ENCODE results near the gene AADACL4.
"Not testable (repeated sequence)": the region's sequence is repeated elsewhere in the genome, so short reads cannot be mapped to it uniquely, and the experiment has no call there.

The AADACL4 gene

DNA sequence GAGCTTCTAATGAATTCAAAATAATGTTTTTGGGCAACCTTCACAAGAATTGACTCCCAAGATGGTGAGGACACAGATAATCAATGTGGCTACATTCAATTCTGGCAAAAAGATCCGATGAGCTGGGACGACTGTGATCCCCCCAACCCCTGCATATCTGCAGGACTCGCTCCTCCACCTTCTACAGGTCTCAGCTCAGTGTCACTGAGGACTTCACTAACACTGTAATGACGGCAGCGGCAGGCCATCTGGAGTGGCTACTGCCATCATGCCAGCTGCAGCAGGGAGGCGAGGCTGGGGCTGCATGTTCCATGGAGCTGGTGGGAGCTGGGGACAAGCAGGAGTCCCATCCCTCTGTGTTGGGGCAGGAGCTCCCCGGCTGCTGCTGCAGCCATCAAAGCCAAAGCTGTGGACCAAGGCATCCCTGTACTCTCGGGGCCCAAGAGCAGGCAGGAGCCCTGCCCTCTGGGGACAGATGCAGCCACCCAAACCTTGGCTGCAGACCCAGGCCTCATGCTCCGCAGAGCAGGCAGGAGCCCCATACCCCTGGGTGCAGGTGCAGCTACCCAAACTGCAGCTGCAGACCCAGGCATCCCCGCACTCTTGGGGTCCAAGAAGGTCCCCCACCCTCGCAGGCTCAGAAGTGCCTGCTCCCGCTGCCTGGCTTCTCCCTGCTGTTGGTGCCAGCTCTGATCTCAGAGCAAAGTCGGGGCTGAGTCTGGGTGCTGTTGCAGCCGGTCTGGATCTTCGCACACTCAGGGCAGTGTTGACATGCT, 13.7 kb upstream of the AADACL4 start:
- no peak for DNase-seq (ENCODE audit: low read depth in 2 of 2)

DNA sequence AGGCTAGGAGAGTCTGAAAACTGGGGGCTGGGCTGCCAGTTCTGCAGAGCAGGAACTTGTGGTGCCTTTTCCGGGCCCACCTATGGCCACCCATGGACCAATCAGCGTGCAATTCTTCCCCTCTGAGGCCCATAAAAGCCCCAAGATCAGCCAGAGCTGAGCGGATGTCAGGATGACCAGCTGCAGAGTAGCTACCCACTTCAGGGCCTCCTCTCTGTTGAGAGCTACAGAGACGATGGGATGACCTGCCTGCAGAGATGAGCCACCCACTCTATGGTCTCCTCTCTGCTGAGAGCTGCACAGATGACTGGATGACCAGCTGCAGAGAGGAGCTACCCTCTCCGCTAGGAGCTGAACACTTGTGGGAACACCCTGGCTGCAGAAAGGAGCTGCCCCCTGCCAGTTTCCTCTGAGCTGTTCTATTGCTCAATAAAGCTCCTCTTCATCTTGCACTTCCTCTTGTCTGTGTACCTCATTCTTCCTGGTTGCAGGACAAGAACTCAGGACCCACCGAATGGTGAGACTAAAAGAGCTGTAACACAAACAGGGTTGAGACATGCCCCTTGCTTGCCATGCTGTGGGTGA, 12.8 kb upstream of the AADACL4 start:
- DNase-seq (ENCODE audit: low read depth in 2 of 2), result no peak

DNA sequence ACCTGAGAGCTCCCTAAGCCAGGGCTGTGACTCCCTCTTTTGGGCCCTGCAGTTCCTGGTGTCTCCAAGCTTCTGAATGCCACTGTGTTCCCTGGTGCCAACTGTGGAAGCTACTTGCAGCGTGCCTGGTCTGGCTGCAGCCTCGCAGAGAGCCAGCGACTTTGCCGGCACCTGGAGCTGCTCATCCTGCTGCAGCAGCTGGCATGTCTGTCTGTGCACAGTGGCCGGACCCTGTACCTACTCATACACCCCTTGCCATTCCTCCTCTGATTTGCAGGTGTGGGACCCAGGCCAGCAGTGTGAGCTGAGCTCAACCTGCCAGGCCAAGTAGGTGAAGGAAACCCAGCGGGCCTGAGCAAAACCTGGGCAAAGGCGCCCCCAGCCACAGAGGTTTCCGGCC, 12.3 kb upstream of the AADACL4 start:
- no peak for DNase-seq (ENCODE audit: low read depth in 2 of 2)

DNA sequence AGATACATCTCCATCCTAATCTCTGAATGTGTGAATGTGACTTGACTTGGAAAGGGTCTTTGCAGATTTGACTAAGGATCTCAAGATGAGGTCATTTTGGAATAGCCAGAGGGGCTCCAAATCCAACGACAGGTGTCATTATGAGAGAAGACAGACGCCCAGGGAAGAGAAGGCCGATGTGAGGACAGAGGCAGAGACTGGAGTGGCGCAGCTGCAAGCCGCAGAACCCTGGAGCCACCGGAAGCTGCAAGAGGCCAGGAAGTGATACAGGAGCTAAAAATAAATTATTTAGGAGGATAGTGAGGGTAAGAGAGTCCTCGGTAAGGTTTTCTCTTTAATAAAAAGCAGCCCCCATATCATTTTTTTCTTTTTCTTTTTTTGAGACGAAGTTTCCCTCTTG, 9.7 kb upstream of the AADACL4 start:
- DNase-seq (ENCODE audit: low read depth in 2 of 2), result no peak

DNA sequence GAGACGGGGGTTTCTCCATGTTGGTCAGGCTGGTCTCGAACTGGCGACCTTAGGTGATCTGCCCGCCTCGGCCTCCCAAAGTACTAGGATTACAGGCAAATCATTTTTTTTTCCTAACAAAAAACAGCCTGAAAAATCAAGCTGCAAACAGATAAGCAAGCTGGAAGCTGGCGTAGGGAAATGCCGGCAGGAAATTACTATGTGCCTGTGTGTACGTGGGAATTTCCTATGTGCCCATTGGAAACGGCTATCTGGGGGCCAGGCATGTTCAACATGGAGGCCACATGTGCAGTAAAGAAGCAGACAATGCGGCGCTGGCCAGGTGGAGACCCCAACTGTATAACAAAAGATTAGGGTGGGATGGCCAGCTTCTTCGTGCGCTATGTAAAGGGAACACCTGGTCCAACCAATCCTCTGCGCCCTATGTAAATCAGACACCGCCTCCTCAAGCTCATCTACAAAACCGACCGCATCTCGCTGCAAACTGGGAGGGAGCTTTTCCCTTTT, 9.1 kb upstream of the AADACL4 start:
- DNase-seq (ENCODE audit: low read depth in 2 of 2), result no peak

DNA sequence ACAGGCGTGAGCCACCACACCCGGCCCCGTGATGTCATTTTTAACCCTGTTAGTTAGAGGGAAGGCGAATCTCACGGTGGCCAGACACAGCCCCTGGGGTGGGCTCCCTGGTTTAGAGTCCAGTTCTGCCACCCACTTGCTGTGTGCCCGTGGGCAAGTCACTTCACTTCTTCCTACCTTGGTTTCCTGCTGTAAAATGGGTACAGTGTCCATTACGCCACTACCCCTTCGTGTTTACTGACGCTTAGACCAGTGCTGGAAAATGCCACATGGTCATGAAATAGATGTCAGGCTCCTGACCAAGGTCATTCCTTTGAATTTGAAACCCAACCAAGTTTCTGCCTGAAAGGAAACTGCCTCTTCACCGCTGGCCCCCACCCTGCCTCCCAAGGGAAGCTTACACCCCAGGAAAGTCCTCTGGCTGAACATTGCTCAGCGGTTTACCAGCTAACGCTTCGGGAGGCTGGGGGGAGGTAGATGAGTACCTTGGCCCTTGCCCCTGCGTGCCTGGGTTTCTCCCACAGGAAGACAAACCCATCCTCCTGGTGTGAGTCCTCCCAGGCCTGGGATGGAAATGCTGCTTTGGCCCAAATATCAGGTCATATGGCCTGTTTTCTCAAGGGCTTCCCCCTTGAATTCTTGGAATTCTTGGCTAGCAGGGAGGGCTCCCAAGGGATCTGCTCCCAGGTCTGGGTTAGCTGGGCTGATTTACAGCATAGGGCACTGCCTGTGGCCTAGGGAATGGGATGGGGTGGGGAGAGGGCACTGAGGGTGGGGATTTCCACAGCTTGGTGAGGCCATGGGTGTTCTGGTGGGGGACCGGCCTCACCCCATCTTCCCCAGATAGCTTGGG, 7.6 kb upstream of the AADACL4 start:
- no peak for DNase-seq (ENCODE audit: low read depth in 2 of 2)

DNA sequence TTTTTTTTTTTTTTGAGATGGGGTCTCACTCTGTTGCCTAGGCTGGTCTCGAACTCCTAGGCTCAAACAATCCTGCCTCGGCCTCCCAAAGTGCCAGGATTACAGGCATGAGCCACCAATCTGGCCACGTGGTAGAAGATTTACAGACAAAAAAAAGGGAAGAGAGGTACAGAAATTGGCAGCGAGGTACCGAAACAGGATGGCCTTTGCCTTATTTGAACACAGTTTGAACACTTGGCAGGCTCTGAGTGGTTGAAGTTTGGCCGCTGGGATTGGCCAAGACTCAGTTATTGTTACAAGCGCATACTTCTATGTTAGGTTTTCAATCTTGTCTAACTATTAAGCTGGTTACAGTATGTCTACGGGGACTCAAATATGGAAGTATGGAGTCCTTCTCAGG, 6.2 kb upstream of the AADACL4 start:
- DNase-seq (ENCODE audit: low read depth in 2 of 2), result no peak

DNA sequence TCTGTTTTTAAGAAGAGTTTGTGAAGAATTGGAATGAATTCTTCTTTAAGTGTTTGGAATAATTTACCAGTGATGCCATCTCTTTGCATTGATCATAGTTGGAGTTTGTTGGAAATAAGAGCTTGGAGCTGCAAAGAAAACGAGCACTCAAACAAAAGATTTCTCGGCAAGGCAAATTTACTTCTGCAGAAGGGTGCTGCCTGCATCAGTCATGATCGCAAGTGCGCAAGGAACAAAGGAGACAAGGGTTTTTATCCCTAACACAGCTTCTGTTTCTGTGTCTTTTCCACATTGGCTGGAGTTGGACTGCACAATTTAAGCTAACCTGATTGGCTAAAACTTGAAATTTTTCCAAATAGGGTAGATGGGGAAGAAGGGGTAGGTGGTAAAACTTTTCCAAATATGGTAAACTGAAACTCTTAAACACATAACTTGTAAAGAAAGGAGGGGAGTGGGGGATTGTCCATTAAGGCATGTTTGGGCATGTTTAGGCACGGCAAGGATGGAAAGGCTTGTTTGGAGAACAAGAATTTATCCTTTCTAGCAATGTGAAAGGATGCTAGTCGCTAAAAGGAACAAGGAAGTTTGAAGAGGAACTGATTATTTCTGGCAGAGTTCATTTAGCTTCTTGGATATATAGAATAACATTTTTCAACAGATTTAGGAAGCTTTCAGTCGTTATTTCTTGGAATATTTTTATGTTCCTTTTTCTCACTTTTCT, 3.5 kb upstream of the AADACL4 start:
- DNase-seq (ENCODE audit: low read depth in 2 of 2), result no peak

DNA sequence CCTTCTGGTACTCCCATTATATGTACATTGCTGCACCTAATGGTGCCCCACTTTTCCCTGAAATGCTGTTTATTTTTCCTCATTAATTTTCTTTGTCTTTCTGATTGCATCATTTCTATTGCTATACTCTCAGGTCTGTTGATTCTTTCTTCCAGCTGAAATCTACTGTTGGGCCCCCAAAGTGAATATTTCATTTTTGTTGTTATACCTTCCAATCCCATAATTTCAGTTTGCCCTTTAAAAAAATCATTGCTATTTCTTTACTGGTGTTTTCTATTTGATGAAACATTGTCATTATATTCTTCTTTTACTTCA, 3.0 kb upstream of the AADACL4 start:
- no peak for DNase-seq (ENCODE audit: low read depth in 2 of 2)

DNA sequence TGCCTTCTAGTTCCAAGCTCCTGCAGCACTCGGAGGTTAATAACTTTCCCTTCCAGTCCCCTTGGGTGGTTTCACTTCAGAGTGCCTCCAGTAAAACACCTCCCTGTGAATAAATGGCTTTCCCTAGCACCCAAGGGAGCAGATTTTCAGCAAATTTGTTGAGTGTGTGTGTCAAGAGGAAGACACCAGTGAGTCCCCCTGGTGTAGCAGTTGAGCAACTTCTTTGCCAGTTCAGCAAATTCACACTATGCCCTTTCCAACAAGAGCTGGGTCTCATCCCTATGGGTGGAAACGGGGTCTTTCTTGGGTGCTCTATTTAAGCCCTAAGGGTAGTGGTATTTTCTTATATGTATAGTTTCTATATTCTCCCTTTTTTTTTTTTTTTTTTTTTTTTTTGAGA, 806 bp upstream of the AADACL4 start:
- DNase-seq (ENCODE audit: low read depth in 2 of 2), result no peak

DNA sequence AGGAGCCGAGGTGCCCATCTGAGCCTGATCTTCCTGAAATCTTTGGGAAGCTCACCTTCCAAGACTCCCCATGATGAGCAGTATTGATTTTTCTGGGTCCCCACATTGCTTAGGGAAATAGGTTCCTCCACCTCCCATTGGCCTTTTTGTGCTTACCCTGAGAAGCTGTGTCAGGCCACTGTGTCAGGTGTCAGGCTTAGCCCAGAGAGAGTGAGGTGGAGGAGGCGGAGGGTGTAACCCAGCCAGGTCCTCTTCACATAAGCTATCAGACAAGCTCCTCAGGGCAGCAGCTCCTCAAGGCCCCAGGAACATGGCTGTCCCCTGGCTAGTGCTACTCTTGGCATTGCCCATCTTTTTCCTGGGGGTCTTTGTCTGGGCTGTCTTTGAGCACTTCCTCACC, 352 bp downstream of the AADACL4 start:
- DNase-seq (ENCODE audit: low read depth in 2 of 2), result no peak

DNA sequence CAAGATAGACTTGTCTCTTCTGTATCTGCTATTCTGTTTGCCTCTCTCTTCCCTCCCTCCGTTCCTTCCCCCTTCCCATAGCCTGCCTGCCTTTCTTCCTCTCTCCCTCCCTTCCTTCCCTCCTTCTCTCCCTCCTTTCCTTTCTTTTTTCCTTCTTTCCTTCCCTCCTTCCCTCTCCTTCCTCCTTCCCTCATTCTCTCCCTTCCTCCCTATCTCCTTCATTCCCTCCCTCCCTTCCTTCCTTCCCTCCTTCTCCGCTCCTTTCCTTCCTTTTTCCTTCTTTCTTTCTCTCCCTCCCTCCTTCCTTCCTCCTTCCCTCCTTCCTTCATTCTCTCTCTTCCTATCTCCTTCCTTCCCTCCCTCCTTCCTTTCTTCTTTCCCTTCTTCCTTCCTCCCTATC, 944 bp downstream of the AADACL4 start:
- DNase-seq (ENCODE audit: low read depth in 2 of 2), result no peak

DNA sequence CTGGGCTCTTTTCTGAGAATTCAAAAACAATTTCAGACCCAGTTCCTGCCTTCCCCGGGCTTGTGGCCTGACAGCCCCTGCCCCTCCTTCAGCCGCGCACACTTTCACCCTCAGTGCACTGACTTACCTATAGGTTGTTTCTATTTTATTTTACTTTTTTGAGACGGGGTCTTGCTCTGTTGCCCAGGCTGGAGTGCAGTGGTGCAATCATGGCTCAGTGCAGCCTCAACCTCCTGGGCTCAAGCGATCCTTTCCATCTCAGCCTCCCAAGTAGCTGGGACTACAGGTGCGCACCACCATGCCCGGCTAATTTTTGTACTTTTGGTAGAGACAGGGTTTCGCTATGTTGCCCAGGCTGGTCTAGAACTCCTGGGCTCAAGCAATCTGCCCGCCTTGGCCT, 1.5 kb downstream of the AADACL4 start:
- not testable (repeated sequence) for DNase-seq (ENCODE audit: low read depth in 2 of 2)

DNA sequence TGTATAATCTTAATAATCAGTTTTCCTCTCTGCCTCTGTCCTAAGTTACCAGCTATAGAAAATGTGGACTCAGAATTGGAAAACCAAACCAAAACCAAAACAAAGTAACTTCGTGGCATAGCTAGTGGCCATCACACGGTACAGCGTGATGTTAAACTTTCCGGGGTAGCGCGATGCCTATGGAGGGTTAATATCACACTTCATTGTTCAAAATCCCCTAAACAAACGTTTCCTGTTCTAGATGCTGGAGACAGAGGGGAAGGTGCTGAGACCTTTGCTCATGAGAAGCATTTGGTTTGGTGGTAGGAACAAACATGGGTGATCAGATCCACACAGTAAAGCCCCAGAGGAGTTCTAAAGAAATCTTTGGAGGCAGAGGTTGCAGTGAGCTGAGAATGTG, 4.9 kb downstream of the AADACL4 start:
- no peak for DNase-seq (ENCODE audit: low read depth in 2 of 2)

DNA sequence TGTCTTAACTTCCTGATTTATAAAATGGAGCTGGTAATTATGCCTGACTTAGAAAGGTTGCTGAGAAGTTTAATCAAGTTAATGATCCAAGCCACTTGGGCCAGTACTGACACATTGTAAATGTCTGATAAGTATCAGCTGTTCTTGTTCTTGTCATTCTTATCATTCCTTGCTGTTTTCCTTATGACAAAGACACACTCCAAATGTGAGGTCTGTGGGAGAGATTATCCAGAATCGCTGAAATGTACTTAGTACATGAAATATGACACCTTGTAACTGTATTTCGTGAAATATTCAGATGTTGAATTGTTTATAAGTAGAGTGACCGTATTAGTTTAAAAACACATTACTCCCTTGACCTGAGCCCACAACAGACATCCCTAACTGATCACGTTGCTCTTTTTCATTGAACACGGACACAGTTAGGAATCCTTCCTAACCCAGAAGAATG, 6.1 kb downstream of the AADACL4 start:
- no peak for DNase-seq (ENCODE audit: low read depth in 2 of 2)

DNA sequence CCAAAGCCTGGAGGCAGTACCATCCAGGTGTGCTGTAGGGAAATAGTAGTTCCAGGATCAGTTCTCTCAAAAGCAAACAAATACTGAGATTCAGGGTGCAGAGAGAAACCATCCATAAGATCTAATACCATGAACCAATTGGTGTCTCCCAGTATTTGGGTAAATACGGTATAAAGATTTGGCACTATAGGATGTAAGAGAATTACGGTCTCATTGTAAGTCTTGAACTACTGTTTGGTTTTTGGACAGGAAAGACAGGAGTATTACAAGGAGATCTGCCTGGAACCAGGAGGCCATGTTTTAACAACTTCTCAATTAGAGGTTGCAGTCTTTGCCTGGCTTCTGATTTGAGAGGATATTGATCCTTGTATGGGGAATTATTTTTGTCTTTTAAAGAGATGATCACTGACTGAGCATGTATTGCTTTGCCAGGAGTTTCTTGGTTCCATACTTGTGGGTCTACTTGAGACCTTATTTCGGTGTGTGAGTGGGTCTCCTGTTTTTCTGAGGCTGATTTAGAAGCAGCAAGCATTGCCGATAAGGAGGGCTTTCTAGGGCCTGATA, 10.2 kb downstream of the AADACL4 start:
- DNase-seq (ENCODE audit: low read depth in 2 of 2), result no peak

DNA sequence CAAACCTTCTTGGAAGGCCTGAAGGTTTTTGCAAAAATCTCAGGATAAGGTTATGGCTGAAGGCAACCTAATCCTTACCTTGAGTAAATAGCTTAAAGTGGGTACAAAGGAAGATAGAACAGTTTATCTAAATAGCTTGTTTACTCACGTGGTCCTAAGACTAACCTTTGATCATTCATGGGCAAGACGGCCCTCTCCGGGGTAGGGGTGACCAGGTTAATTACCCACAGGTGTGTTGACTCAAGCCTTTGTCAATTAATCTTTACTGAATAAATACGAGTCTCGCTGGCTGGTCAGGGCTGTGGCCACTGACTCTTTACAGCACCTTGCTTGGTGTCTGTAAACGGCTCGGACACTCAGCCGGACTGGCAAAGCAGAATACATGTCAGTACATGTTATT, 10.8 kb downstream of the AADACL4 start:
- no peak for DNase-seq (ENCODE audit: low read depth in 2 of 2)

DNA sequence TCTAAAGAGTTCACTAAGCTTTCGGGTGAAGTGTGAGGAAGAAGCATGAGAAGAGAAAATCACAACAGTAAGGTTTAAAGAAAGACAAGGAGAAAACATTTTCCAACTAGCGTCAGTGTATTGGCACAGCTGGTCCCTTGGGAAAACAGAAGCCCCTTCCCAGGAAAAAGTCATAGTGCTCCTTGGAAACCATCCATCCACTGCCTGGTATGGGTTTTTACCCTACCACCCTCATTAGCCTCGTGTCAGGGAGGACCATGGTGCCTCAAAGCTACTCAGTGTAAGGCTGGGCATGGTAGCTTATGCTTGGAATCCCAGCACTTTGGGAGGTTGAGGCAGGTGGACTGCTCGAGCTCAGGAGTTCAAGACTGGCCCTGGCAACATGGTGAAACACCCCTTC, 12.7 kb downstream of the AADACL4 start:
- no peak for DNase-seq (ENCODE audit: low read depth in 2 of 2)

DNA sequence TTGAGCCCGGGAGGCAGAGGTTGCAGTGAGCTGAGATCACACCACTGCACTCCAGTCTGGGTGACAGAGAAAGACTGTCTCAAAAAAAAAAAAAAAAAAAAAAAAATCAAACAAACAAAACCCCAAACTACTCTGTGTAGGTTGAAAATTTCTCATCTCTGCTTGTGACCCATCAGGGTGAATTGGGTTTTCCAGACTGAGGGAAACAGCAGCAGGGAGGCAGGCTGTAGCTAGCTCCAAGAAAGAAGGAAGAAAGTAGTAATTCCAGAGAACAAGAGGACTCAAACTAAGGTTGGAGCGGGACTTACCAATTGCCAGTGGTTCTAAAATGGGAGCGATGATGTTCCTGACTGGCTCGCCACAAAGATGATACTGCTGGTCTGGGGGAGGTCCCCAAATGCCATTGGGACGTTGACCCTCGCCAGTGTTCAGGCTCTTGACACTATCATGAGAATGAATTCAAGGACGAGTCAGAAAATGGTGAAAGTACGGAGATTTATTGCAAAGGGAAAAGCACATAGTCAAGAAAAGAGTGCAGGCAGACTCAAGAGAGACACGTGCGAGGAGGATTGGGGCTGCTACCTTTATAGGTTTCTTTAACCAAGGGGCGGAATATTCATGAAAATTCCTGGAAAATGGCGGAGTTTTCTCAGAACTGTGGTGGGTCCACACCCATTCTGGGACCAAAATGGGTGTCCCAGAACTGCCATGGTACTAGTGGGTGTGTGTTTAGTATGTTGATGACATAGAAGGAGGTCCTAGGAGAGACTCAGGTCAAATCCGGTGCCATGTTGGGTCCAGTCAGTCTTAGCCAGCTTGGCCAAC, 13.4 kb downstream of the AADACL4 start:
- DNase-seq (ENCODE audit: low read depth in 2 of 2), result no peak

DNA sequence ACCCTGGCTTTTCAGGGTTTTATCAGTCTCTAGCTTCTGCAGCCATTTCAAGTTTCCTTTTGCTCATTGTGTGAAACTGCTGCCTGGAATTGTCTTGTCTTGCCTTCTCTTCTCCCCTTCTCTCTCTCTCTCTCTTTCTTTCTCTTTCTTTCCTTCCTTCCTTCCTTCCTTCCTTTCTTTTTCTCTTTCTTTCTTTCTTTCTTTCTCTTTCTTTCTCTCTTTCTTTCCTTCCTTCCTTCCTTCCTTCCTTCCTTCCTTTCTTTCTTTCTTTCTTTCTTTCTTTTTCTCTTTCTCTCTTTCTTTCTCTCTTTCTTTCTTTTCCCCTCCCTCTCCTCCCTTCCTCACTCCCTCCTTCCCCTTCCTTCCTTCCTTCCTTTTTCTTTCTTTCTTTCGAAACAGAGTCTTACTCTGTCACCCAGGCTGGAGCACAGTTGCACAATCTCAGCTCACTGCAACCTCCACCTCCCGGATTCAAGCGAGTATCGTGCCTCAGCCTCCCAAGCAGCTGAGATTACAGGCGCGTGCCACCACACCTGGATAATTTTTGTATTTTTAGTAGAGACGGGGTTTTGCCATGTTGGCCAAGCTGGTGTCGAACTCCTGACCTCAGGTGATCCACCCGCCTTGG, 14.1 kb downstream of the AADACL4 start:
- DNase-seq (ENCODE audit: low read depth in 2 of 2), result not testable (repeated sequence)

Data from stimulated activated CD4-positive, alpha-beta T cell treated with anti-CD3 and anti-CD28 coated beads, Interleukin-4, amount 100 ng/mL, for 48 hours (primary cell).